ENCODE results near the gene STXBP5L.
"Not testable (repeated sequence)": the region's sequence is repeated elsewhere in the genome, so short reads cannot be mapped to it uniquely, and the experiment has no call there.

Gene STXBP5L

DNA sequence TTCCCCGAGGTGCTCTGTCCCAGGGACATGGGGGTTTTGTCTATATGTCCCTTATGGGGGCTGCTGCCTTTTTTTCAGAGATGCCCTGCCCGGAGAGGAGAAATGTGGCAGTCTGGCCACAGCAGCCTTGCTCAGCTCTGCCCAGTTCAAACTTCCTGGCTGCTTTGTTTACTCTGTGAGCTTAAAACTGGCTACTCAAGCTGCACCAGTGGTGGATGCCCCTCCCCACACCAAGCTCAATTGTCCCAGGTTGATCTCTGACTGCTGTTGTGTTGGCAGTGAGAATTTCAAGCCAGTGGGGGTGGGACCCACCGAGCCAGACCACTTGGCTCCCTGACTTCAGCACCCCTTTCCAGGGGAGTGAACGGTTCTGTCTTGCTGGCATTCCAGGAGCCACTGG, 188.9 kb downstream of the STXBP5L start:
- TF ChIP-seq CTCF (IDR thresholded peaks at IDR 0.05; ENCODE audit: low read depth, low read length), result no peak
- no peak for TF ChIP-seq MYC (IDR thresholded peaks at IDR 0.05; ENCODE audit: low read depth, low read length)
- TF ChIP-seq, protein P1, sequence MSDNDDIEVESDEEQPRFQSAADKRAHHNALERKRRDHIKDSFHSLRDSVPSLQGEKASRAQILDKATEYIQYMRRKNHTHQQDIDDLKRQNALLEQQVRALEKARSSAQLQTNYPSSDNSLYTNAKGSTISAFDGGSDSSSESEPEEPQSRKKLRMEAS (IDR thresholded peaks at IDR 0.05; ENCODE audit: low read depth, low read length), result no peak
- TF ChIP-seq POLR2A (IDR thresholded peaks at IDR 0.05; ENCODE audit: extremely low read depth, insufficient read length), result no peak
- no peak overlapping the region for H3K4me3 ChIP-seq (ENCODE audit: low read depth, low read length)
- DNase-seq (ENCODE audit: low read depth), result no peak

DNA sequence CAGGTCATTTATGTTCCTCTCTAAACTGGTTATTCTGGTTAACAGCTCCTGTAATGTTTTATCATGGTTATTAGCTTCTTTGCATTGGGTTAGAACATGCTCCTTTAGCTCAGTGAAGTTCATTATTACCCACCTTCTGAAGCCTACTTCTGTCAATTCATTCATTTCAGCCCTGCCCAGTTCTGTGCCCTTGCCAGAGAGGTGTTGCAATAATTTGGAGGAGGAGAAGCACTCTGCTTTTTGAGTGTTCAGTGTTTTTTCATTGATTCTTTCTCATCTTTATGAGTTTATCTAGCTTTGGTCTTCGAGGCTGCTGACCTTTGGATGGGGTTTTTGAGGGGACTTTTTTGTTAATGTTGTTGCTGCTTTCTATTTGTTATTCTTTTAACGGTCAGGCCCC, 203.1 kb downstream of the STXBP5L start:
- not testable (repeated sequence) for H3K4me3 ChIP-seq (ENCODE audit: low read depth, low read length); DNase-seq (ENCODE audit: low read depth)

DNA sequence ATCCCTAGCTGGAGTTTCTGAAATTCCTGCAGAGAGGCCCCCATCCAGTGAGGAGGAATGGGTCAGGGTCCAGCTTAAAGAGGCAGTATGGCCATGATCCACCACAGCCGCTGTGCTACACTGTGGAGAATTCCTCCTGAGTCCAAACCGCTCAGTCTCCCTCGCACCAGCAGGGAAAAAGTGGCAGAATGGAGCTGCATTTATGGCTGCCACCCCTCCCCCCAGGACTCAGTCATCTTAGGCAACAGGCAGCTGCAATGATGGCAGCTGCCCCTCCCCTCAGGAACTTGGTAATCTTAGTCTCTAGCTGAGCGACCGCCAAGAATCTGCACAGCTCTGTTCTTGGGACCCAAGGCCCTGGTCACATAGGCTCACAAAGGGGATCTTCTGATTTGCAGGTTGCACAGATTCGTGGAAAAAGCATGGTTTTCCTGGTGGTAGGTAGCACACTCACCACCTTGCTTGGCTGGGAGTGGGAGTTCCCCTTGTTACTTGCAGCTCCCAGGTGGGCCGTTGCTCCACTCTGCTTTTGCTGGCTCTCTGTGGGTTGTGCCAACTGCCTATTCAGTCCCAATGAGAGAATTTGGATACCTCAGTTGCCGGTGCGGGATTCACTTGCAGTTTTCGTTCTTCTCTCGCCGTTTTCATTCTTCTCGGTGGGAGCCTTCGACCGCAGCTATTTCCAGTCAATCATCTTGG, 204.1 kb downstream of the STXBP5L start:
- TF ChIP-seq CTCF (IDR thresholded peaks at IDR 0.05; ENCODE audit: low read depth, low read length), result no peak
- TF ChIP-seq, protein P1 (IDR thresholded peaks at IDR 0.05; ENCODE audit: low read depth, low read length), result no peak
- TF ChIP-seq MYC (IDR thresholded peaks at IDR 0.05; ENCODE audit: low read depth, low read length), result no peak
- no peak for TF ChIP-seq POLR2A (IDR thresholded peaks at IDR 0.05; ENCODE audit: extremely low read depth, insufficient read length)
- DNase-seq (ENCODE audit: low read depth), result no peak
- no peak overlapping the region for H3K4me3 ChIP-seq (ENCODE audit: low read depth, low read length)

DNA sequence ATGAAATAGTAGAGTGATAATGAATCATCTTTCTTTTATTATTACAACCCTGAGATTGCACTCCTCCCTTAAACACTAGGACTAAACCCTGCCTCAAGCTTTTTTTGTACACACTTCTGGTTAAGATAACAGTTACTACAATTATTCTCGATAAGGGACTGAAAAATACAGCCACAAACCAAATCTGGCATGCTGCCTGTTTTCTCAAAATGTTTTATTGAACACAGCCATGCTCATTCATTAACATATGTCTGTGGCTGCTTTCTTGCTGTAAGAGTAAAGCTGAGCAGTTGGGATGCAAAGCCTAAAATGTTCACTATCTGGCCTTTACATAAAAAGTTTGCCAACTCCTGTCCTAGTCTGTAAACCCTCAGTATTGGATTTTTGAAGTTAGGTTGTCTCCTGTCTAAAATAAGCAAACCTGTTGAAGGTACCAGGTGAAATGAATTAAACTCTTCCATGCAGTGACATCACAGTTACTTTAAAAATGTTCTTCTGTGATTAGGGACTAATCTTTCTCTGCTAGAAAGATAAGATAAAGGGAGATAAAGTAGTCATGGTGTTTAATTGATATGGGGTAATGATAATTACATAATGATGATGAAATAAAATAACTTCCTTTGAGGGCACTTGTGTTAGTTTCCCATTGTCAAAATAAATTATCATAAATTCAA, 218.2 kb downstream of the STXBP5L start:
- TF ChIP-seq MYC (IDR thresholded peaks at IDR 0.05; ENCODE audit: low read depth, low read length), result no peak
- TF ChIP-seq, protein P1 (IDR thresholded peaks at IDR 0.05; ENCODE audit: low read depth, low read length), result no peak
- no peak for TF ChIP-seq POLR2A (IDR thresholded peaks at IDR 0.05; ENCODE audit: extremely low read depth, insufficient read length)
- no peak for TF ChIP-seq CTCF (IDR thresholded peaks at IDR 0.05; ENCODE audit: low read depth, low read length)
- H3K4me3 ChIP-seq (ENCODE audit: low read depth, low read length), result no peak overlapping the region
- no peak for DNase-seq (ENCODE audit: low read depth)

DNA sequence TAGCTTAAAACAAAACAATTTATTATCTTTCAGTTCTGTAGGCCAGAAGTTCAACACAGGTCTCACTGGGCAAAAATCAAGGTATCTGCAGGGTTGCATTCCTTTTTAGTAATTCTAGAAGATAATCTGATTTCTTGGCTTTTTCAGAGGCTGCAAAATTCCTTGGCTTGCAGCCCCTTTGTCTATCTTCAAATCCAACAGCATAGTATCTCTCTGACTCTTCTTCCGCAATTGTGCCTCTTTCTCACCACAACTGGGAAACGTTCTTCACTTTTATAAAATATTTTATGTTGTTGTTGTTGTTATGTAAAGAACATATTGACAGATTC, 218.7 kb downstream of the STXBP5L start:
- TF ChIP-seq MYC (IDR thresholded peaks at IDR 0.05; ENCODE audit: low read depth, low read length) (no peak), CTCF (IDR thresholded peaks at IDR 0.05; ENCODE audit: low read depth, low read length) (no peak), POLR2A (IDR thresholded peaks at IDR 0.05; ENCODE audit: extremely low read depth, insufficient read length) (no peak)
- TF ChIP-seq, protein P1 (IDR thresholded peaks at IDR 0.05; ENCODE audit: low read depth, low read length), result no peak
- H3K4me3 ChIP-seq (ENCODE audit: low read depth, low read length), result no peak overlapping the region

GRCh38 chr3:121152573-121152972, 244.6 kb downstream of the STXBP5L start:
- TF ChIP-seq POLR2A (IDR thresholded peaks at IDR 0.05; ENCODE audit: extremely low read depth, insufficient read length), result no peak
- TF ChIP-seq, protein P1 (IDR thresholded peaks at IDR 0.05; ENCODE audit: low read depth, low read length), result no peak
- peak; percentile 7 for DNase-seq (ENCODE audit: low read depth)
- H3K4me3 ChIP-seq (ENCODE audit: low read depth, low read length), result no peak overlapping the region

More for the DNA sequence above, 218.7 kb downstream of the STXBP5L start:
- no peak for DNase-seq (ENCODE audit: low read depth)

Measured in NB4 (cell line).